Activated CD4-positive, alpha-beta T cell treated with anti-CD3 and anti-CD28 coated beads, Interleukin-2, Interleukin-6, amounts not matched to agents 100 ng/mL and 50 ng/mL, durations not matched to agents 16 hours and 8 hours (primary cell): ENCODE data around the gene FAM216A.
A peak's percentile ranks its signal among the peaks of the same experiment; 100 is the strongest.
"Not testable (repeated sequence)": the region's sequence is repeated elsewhere in the genome, so short reads cannot be mapped to it uniquely, and the experiment has no call there.

Experiments used
- DNase-seq: peaks from one replicate; pipeline ENCODE4 v3.0.0-alpha.2; 2020

The FAM216A gene, protein sequence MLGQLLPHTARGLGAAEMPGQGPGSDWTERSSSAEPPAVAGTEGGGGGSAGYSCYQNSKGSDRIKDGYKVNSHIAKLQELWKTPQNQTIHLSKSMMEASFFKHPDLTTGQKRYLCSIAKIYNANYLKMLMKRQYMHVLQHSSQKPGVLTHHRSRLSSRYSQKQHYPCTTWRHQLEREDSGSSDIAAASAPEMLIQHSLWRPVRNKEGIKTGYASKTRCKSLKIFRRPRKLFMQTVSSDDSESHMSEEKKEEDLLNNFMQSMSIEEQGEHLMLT

DNA sequence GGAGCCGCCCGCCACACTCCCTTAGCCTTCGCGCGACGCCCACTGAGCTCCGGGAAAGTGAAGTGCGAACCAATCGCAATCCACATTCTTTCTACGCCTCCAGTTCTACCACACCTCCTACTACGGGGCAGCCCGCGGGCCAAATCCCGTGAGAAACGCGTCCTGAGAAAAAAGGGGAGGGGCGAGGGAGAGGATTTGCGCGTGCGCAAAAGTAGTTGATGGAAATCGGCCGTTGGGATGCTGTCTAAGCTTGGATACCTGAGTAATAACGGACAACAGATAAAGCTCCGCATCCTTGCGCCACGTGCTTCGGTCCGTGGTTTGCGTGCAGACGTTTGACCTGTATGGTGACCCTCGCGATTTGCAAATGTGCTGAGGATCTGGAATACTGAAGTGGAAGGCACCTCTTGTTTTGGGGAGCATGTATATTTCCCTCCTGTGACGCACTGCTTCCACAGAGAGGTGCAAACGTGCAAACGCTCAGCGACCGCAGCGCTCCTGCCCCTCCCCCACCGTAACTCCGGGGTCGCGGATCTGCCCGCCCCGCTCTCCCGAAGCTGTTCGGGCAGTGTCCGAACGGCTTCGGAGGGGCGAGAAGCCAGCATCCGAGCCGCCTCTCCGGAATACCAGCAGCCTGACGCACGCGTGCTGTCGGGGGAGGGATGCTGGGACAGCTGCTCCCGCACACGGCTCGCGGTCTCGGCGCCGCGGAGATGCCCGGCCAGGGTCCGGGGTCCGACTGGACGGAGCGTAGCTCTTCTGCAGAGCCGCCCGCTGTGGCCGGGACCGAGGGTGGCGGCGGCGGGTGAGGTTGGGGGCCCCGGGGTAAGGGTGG, at the start of gene FAM216A, which contains the start of gene GPN3:
TSS of gene FAM216A (plus strand) at position 632 of the 835 bp plus-strand sequence. CDS start at position 663, 31 bp downstream.
TSS of gene GPN3 (minus strand) at position 44 of the 835 bp plus-strand sequence. CDS start 54 bp downstream, outside the sequence.
- peak; percentile 98 for DNase-seq

DNA sequence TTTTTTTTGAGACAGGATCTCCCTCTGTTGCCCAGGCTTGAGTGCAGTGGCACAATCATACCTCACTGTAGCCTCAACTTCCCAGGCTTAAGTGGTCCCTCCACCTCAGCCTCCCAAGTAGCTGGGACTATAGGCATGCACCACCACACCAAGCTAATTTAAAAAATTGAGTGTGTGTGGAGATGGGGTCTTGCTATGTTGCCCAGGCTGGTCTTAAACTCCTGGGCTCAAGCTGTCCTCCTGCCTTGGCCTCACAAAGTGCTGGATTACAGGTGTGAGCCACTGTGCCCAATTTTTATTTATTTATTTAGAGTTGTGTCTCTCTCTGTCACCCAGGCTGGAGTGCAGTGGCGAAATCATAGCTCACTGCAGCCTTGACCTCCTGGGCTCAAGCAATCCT, 48.0 kb upstream of the FAM216A start:
- DNase-seq: not testable (repeated sequence)

DNA sequence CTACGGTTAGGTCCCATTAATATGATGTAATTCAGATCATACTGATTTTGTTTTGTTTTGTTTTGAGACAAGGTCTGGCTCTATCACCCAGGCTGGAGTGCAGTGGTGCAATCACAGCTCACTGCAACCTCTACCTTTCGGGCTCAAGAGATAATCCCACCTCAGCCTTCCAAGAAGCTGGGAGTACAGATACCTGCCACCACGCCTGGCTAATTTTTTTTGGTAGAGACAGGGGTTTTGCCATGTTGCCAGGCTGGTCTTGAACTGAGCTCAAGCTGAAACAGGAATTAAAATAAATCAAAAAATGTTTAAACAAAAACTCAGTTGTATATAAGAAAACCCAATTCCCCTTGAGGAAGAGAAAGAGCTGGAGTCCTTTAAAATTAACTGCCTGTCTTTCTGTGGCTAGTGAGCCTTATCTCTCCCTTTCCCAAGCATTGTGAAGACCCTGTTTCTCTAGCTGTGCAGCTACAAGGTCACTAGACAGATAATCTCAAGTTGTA, 47.4 kb upstream of the FAM216A start:
- DNase-seq: no peak

DNA sequence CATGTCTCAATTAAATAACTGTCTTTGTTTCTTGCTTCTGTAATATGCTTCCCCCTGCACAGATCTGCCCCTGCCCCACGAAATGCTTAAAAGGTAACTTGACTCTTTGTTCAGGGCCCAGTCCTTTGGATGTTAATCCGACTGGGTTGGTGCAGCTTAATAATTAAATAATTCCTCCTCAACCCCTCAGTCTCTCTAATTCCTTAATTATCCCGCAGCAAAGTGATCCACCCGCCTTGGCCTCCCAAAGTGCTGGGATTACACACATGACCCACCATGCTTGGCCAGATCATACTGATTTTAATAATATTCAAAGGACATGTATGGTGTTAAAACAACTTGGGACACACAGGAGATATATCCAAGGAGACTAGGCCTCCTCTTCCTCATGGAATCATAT, 46.9 kb upstream of the FAM216A start:
- no peak for DNase-seq

DNA sequence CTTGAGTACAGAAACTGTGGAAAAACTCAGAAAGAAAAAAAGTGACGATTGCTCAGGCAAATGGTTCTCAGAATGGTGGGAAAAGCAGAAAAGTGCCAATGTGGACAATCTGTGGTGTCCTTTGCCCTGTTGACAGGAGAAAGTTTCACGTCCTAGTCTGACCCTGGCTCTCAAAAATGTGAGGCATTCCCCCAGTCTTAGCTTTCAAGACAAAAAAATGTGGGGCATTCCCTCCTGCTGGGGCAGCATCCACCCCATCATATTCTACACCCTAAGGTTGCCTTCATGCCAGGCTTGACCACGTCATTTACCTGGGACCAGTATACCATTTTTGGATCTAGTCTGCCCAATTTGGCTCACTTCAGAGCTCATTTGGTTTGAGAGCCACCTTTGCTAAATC, 44.4 kb upstream of the FAM216A start:
- no peak for DNase-seq

DNA sequence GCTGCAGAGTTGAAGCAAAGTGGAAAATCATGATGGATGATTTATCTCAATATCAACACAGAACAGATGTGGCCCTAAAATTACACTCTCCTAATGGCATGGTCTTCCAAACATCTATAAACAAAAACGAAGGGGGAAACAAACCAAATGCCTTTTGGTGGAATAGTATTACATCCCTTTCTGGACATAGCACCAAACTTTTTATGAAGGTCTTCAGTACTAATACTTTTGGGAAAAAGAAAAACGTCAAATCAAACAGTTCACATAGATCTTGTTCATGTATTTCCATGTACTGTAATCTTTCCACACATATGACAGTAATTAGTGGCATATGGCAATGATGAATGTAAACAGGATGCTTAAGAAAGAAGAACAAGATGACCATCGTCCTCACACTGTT, 42.2 kb upstream of the FAM216A start:
- no peak for DNase-seq

DNA sequence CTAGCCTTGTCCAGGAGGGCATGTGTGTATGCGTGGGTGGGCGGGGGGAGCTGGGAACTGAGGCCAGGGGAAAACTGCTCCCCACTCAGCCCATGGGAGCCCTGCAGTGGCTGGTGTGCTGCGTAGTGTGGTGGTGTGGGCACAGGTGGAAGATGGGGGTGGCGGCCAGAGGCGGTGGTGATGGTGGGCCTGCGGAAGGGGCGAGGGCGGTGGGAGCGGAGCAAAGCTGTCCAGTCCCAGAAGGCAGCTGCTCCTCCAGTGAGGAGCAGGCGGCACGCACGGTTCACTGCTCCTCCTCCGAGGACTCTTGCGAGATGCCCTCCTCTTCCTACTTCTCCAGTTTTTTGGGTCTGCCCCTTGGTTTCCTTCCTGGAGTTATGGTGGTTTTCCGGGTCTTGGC, 39.0 kb upstream of the FAM216A start:
- DNase-seq: not testable (repeated sequence)

DNA sequence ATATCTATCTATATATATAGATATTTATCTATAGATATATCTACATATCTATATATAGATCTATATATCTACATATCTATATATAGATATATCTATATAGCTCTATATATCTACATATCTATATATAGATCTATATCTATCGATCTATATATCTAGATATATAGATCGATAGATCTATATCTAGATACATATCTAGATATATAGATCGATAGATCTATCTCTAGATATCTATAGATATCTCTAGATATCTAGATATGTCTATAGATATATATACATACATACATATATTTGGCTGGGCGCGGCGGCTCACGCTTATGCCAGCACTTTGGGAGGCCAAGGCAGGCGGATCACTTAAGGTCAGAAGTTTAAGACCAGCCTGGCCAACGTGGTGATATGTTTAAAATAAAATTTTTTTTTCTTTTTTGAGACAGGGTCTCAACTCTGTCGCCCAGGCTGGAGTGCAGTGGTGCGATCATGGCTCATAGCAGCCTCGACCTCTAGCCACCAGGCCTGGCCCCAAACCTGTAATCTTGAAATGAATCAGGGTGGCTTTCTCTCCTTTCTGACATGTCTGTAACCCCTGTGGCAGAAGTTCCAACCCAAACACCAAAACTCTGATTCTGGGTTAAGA, 36.6 kb upstream of the FAM216A start:
- peak; percentile 47 for DNase-seq

DNA sequence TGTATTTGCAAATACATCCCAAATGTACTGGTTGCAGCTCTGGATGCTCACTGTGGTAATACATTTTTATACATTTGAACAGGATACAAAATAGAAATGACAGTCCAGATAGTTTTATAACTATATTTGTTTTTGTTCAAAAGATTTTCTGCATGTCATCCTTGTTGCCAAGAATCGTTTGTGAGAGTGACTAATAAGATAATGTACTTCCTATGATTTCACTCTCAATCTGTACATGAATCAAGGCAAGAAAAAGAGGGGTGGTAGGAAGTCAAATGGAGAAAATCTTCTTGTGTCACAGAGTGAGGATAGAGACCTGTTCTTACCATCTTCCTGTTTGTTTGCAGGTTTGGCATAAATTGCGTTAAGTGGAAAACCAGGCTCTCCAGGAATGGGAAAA, 32.4 kb upstream of the FAM216A start:
- no peak for DNase-seq

DNA sequence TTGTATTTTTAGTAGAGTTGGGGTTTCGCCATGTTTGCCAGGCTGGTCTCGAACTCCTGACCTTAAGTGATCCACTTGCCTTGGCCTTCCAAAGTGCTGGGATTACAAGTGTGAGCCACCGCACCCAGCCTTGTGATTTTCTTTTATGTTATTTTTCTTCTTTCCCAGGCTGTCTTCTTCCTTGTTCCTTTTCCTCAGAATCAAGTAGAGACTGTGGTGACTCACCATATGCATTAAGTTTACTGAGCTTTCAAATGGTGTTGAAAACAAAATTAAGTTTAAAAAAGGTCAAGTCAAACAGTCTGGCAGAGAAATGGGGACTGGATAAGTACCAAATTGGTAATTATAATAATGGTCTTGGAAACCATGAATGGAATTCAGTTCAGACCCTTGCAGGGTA, 24.2 kb upstream of the FAM216A start:
- no peak for DNase-seq

DNA sequence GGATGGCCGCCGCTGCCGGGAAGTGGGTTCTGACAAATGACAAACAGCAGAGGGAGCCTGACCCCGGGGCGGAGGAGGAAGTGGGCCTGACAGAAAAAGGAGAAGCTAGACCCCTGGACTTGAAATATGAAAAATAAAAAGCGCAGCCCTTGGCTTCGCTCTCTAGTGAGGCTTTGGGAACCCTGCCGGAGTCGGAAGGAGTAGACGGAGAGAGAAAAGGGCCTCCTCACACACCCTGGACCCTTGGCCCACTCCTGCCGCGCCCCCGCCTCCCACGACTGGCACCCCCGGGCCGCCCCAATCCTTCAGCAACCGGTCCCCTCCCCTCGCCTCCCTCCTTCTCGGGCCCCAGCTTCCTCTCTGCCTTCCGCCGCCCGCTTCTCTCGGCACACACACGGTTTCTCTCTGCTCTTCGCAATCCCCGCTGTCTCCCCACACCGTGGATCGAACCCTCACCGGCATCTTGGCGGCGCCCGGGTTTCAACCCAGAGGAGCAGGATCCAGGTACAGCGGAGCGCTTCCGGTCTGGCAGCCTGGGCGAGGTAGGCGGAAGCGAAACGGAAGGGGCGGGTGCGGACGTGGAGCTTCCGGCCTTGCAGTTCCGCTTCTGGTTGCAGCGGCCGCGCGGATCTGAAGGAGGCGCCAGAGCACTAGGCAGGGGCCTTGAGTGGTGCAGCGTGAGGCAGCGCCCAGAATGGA, 18.7 kb upstream of the FAM216A start, which contains the start of gene ARPC3:
TSS of gene ARPC3 (minus strand) at position 539 of the 699 bp plus-strand sequence. CDS start at position 462, 77 bp downstream.
- peak; percentile 97 for DNase-seq

DNA sequence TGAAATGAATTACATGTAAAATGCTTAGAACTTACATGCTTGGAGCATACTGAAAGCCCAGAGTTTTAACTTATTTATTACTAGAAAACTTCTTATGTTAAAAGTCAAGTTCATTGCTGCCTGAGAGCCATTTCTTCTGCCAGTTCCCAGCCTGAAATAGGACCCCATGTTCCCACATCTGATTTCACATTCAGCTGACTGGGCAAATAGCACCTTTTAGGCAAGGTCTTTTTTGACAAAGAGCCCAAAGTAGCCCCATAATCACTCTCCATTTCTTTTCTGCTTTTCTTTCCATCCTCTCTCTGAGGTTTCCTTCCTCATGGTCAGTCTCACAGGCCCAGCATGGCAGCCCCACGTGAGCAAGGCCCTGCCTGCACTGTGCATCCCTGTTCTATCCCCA, 17.4 kb upstream of the FAM216A start:
- DNase-seq: no peak

DNA sequence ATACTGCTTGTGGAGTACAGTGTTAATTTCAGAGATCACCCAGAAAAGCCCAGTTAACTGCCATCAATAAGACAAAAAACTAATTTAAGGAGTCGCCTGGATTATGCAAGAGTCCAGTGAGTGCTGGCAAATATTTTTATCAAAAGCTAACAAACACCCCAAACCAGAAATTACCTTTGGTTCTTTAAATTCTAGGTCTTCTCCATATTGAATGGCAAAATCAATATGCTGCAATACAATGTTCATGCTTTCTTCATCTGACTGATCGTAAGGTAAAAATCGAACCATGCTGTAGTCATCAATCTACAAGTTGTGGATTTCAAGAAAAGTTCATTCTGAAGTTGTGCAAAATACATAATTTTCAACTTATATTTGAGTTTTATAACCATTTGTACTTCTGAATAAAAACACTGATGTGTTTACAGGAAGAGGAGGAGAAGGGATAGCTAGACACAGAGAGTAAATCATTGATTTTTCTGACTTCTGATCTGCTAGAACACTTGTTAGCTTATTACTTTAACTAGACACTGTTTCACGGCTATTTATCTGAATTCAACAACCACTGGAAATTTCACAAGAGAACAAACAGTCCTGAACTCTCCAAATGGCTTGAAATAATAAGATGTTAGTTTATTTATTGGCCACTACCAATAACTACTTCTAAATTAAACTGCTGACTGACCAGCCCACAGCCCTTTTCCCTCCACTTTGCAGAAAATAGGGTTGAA, 14.9 kb upstream of the FAM216A start:
- no peak for DNase-seq

DNA sequence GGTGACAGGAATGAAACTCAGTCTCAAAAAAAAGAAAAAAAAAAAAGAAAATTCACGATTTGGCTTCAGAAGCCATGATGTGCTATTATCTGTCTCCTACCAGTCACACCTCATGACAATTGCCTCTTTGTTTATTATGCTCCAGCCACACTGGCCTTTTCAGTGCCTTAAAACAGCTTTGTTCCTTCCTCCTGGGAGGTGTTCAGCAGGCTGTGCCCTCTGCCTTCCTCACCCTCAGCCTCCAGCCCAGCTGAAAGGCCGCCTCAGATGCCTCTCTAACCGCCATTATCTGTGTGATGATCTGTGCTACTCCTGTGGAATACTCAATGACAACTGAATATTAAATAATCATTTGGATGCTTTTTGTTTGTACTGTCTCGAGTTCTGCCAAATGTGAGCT, 9.9 kb upstream of the FAM216A start:
- no peak for DNase-seq

DNA sequence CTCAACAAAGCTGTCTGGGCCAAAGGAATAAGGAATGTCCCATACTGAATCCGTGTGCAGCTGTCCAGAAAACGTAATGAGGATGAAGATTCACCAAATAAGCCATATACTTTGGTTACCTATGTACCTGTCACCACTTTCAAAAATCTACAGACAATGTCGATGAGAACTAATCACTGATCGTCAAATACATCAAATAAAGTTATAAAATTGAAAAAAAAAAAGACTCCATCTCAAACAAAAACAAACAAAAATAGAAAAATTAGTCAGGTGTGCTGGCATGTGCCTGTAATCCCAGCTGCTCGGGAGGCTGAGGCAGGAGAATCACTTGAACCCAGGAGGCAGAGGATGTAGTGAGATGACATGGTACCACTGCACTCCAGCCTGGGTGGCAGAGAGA, 7.5 kb upstream of the FAM216A start:
- not testable (repeated sequence) for DNase-seq

DNA sequence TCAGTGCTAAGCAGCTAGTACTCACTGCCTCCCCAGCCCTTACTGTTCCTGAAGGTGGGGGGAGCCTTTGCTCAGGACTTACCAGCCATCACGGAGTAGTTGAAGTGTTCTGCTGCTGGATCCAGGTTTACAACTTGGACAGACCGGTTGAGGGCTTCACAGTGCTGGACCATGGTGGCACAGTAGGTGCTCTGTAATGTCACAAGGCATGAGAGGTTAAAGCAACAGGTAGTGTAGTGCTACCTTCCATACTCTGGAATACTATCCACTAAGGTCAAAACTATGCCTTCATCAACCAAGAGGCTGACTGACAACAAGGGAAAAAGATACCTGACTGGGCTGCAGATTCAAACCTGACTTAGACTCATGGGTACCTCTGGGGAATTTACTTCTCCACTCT, 3.6 kb upstream of the FAM216A start:
- DNase-seq: no peak

DNA sequence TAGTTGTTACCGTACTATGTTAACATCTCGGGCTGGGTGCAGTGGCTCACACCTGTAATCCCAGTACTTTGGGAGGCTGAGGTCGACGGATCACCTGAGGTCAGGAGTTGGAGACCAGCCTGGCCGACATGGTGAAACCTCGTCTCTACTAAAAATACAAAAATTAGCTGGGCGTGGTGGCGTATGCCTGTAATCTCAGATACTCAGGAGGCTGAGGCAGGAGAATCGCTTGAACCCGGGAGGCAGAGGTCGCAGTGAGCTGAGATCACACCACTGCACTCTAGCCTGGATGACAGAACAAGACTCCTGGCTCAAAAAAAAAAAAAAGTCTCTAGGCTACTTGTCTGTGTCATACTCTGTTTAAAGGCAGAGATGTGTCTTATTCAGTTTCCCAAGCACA, 2.9 kb upstream of the FAM216A start:
- DNase-seq: not testable (repeated sequence)

DNA sequence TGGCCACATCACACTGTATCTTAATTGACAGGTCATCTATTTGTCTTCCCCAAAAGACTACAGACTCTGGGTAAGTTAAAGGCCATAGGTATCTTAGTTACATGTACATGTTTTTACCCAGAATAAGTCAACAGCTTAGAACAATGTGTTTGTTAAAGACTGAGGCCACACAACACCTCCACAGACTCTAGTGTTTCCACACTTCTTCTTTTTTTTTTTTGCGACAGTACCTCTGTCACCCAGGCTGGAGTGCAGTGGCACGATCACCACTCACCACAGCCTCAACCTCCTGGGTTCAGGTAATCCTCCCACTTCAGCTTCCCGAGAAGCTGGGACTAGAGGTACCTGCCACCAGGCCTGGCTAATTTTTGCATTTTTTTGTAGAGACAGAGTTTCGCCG, 1.9 kb upstream of the FAM216A start:
- DNase-seq: no peak

DNA sequence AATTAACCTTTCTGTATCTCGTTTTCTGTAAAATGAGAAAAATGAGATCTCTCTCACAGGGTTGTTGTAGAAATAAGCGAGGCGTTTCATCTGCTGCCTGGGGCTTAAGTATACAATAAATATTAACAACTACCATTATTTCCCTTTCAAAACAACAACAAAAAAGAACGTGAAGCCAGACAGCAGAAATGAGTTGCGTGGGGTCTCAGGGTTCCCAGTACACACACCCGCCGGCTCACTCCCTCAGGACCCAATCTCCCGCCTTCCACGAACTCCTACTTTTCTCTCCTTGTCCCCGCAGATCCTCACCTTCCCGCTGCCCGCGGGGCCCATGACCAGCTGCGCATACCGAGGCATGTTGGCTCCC, 815 bp upstream of the FAM216A start:
- no peak for DNase-seq

DNA sequence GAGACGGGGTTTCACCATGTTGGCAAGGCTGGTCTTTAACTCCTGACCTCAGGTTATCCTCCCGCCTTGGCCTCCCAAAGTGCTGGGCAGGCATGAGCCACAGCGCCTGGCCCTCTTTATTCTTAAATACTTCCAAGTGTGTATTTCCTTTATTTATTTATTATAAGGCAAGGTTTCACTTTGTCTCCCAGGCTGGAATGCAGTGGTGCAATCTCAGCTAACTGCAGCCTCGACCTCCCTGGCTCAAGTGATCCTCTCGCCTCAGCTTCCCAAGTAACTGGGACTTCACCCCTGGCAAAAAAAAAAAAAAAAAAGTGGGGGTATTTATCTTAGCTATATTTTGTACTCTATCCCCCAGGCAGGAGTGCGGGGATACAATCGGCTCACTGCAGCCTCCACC, 6.8 kb downstream of the FAM216A start:
- no peak for DNase-seq

DNA sequence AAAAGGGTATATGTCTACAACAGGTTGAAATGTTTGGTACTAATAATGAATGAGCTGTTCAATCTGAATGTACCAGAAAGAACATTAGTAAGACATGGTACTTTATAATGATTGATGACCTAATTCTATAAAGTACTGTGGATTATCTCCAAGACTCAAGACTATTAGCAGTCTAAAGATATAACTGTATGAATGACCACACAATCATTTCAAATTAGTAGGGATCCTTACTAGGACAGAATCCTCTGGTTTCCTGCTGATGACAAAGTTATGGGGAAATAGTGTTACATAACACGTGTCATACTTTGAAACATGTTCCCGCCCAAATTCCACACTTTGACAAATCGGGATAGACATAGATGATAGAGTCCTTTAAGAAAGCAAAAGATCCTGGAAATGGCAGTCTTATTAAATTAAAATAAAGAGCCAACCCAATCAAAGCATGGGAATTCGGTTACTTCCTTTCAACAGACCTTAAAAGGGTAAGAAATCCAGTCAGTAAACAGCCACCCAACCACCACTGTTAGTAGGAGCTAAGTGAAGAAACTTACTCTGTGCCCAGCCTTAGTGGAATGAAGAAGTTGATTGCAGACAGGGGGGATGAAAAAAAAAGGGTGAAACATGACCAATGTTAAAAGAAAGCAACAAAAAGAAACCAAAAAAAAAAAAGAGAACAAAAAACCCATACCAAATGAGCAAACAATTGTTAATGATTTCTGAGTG, 30.5 kb downstream of the FAM216A start:
- DNase-seq: no peak

DNA sequence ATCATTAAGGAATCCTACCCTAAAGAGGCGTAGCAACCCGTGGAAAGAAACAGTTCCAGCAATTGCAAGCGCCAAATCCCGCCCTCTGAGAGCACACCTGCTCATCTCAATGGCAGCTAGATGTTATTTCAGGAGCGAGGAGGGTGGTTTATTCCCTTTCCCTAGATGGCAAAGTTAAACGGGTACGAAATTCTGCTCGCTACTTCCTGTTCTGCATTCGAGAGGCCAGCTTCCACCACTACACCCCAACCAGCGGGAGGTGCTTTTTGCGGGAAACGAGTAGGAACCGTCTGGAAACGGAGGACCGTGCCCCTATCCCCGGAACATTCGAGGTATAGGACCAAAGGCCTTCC, 32.7 kb downstream of the FAM216A start:
- DNase-seq: peak; percentile 43
